ENCODE measurements around the gene CNPY3.
A peak's percentile ranks its signal among the peaks of the same experiment; 100 is the strongest.
"Not testable (repeated sequence)": the region's sequence is repeated elsewhere in the genome, so short reads cannot be mapped to it uniquely, and the experiment has no call there.

The CNPY3 gene

DNA sequence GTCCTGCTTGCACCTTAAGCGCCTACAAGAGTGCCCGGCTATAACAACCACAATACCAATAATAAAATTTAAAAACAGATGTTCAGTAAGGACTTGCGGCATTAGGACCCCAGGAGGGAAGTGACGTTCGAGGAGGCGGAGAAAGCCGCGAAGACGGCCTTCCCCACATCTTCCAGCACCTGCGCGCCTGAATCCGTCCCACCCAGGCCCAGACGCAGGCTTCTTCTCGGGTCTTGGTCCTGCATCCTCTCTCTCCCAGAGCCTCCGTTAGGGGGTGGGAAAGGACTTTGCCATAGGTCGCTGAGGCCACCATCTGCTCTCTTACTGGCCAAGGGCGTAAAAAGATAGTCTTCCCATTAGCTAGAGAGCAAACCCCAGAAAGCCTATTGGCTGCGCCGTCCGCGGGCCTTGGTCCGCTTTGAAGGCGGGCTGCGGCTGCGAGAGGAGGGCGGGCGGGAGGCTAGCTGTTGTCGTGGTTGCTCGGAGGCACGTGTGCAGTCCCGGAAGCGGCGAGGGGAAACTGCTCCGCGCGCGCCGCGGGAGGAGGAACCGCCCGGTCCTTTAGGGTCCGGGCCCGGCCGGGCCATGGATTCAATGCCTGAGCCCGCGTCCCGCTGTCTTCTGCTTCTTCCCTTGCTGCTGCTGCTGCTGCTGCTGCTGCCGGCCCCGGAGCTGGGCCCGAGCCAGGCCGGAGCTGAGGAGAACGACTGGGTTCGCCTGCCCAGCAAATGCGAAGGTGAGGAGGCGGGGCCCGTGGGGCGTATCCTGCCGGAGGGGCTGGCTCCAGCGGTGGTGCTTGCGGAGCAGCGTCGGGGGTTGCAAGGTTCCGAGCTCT, at the start of gene CNPY3:
Gene CNPY3 (plus strand): TSS at position 495 of the 835 bp plus-strand sequence. CDS start 91 bp downstream, at position 586.
- peak; percentile 91 to 93 for DNase-seq

DNA sequence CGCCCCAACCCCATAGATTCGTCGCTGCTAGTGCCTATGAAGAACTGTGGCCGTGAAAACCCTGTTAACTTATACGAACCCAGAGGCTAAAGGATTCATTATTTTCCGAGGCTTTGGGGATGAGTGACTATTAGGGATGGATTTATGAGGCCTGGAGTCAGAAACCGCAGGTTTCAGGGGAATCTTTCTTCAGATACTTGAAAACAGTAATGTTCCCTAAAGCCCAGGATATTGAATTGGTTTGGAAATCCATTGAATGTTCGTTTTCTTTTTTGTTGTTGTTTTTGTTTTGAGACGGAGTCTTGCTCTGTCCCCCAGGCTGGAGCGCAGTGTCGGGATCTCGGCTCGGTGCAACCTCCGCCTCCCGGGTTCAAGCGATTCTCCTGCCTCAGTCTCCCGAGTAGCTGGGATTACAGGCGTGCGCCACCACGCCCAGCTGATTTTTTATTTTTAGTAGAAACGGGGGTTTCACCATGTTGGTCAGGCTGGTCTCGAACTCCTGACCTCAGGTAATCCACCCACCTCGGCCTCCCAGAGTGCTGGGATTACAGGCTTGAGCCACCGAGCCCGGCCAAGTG, 49.0 kb upstream of the CNPY3 start:
- DNase-seq: not testable (repeated sequence)

DNA sequence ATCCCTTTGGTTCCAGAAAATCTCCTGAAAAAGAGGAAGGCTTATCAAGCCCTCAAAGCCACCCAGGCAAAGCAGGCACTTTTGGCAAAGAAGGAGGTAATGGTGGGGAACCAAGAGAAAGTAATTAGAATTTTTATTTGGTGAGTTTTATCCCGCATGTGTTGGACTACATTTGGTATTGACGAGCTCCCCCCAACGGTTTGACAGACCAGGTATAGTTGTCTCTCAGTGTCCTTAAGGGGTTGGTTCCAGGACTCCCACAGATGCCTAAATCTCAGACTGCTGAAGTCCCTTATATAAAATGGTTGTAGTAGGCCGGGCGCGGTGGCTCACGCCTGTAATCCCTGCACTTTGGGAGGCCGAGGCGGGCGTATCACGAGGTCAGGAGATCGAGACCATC, 48.4 kb upstream of the CNPY3 start:
- not testable (repeated sequence) for DNase-seq

DNA sequence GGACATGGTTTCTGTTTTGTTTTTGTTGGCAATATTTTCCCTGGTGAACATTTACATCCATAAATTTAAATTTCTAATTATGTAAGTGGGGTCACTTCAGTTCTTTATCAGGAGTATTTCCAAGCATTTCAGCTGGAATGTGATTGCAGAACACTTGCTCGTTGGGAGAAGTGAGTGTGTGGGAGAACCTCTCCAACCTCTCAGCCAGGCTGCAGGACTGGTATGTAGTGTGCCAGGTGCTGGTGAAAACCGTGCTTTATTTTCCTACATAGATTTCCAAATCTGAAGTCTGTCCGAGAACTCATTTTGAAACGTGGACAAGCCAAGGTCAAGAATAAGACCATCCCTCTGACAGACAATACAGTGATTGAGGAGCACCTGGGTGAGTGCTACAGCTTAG, 43.6 kb upstream of the CNPY3 start:
- DNase-seq: no peak

DNA sequence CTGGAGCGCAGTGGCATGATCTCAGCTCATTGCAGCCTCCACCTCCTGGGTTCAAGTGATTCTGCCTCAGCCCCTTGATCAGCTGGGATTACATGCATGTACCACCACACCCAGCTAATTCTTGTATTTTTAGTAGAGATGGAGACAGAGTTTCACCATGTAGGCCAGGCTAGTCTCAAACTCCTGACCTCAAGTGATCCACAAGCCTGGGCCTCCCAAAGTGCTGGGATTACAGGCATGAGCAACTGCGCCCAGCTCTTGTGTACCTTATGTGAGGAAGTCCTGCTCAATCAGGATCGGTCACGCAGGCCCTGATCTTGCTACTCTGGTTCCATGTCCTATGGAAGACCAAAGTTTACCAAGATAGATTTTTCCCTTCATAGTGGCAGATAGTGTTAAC, 41.1 kb upstream of the CNPY3 start:
- not testable (repeated sequence) for DNase-seq

DNA sequence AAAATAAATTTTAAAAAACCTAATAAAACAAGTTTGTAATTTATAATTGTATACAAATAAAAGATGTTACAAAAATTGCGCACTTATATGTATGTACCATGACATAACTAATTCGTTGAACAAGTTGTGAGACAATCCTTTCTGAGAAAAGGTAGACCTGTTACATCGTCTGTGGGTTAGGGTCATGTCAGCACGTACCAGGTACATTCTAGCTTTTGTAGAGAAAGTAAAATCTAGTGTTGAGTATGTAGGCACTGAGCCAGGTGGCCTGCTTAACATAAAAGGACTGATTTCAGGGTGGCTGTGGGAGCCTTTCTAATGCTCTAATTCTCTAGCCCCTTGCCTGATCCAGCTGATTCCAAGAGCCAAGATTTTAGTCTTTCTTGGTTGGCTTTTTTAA, 39.5 kb upstream of the CNPY3 start:
- DNase-seq: no peak

DNA sequence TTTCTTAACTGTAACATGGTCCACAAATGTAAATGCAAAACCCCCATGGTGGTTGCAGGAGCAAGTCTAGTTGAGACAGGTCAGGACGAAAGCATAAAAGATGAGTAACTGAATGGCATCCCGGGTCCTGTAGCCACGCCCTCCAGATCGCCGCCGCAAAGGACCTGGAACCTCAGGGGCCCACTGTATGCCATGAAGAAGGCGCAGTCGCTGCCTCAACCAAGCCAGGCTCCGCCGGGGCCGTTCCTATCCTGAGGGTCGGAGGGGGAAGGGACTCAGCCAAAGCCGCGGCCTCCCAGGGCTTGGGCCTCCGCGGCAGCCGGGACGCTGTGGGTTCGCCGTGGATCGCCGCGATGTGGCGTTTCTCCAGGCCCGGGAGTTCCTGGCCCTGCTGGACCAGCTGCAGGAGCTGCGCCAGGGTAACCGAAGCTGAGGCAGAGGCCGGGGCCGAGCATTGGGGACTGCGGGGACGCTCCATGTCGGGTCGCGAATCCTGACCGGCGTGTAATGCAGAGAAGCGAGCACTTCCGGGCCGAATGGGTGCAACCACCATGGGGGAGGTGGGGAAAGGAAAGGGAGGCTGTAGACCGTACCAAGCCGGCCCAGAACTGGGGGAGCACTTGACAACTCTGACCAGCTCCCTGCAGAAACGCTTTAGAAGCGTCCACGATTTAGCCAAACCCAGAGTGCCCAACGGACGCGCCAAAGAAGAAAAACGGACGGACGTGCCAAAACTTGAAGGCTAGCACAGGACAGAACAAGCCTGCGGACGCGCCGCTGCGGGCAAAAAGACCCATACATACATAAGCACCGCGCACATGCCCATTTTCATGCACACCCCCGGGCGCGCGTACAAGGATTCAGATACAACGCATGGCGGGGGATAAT, 38.7 kb upstream of the CNPY3 start:
- peak; percentile 90 to 94 for DNase-seq

DNA sequence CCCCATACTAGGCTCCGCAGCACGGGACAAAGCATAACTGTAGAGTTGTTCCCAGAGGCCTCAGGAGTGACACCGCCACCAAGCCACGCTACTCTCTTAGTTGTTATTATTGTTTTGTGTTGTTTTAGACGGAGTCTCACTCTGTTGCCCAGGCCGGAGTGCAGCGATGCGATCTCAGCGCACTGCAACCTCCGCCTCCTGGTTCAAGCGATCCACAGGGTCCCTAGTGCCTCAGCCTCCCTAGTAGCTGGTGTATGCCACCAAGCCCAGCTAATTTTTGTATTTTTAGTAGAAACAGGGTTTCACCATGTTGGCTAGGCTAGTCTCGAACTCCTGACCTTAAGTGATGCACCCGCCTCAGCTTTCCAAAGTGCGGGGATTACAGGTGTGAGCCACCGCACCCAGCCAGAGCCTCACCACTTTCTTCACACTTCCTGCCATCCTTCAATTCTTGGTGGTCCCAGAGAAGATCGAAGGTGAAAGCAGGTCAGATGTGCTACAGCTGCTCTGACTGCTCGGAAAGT, 38.0 kb upstream of the CNPY3 start:
- DNase-seq: no peak

DNA sequence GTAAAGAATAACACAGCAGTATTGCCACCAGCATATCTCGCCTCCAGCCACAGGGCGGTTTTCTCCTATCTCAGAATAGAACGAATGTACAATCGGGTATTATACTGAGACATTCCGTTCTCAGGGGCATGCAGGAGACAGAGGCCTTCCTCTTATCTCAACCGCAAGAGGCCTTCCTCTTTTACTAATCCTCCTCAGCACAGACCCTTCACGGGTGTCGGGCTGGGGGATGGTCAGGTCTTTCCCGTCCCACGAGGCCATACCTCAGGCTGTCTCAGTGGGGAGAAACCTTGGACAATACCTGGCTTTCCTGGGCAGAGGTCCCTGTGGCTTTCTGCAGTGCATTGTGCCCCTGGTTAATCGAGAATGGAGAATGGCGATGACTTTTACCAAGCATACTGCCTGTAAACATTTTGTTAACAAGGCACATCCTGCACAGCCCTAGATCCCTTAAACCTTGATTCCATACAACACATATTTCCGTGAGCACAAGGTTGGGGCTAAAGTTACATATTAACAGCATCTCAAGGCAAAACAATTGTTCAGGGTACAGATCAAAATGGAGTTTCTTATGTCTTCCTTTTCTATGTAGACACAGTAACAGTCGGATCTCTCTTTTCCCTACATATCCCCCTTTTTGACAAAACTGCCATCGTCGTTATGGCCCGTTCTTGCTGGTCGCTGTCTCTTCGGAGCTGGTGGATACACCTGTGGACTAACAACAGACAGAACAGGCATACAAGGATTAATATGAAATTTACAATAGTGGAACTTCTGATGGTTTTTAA, 35.0 kb upstream of the CNPY3 start:
- DNase-seq: not testable (repeated sequence)

DNA sequence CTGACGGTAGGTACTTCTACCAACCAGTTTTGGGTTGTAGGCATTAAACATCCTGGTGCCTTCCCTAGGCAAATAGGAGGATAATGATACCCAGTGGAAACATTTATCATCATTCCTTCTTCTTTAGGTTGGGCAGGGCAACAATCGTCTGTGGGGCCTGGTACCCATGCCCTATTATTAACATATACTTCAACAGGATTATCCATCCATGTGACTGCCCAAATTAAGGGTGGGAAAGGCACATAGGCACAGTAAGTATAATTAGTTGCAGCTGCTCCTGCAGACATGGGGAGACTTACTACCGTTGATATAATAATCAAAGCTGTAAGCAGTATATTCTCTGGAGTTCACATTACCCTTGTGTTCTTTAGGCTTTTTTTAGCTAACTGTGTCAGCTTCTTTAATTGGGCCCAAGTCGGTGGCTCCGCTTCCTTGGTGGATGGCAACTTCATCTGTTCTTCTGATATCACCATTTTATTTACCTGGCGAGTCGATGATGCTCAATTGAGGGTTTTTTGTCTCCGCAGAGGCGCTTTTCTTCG, 33.0 kb upstream of the CNPY3 start:
- no peak for DNase-seq

DNA sequence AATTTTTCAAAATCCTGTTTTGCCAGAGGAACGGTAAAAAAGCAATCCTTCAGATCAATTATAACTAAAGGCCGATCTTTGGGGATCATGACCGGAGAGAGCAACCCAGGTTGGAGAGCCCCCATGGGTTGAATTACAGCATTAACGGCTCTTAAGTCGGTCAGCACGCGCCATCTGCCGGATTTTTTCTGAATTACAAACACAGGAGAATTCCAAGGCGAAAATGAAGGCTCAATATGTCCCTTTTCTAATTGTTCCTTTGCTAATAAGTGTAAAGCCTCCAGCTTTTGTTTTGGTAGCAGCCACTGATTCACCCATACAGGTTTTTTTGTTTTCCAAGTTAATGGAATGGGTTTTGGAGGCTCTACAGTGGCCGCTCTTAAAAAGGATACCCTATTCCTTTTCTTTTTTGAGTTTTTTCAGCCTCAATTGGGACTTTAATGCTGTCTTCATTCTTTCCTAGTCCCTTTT, 30.4 kb upstream of the CNPY3 start:
- DNase-seq: peak; percentile 52 to 96

DNA sequence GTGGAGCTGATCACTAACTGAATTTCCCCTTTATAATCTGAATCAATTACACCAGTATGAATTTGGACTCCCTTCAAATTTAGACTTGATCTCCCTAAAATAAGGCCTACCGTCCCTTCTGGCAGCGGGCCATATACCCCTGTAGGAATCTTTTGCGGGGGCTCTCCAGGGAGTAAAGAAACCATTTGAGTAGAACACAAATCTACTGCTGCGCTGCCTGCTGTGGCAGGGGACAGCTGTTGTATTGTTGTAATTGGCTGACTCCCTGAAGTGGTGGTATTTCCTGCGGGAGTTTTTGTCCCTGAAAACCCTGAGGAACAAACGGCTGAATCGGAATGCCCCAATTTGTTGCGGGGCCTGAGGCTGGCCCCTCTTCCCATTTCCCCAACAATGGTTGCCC, 29.4 kb upstream of the CNPY3 start:
- no peak for DNase-seq

DNA sequence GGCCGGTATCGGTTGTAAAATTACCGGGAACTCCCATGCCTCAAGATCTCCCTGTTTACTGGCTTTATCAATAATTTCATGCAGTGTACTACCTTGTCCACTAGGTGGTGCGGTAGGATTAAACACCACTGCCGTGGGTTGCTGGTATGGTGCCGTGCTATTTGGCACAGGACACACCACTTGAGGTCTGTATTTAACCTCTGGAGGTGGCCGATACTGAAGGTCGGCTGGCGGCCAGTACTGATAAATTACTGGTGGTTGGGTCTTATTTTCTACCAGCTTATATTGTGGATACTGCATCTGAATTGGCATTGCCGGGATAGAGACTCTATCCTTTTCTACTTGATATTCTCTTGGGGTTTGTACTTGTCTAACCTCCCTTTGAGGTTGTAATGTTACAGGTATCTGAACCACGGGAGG, 27.7 kb upstream of the CNPY3 start:
- DNase-seq: peak; percentile 77 to 95

DNA sequence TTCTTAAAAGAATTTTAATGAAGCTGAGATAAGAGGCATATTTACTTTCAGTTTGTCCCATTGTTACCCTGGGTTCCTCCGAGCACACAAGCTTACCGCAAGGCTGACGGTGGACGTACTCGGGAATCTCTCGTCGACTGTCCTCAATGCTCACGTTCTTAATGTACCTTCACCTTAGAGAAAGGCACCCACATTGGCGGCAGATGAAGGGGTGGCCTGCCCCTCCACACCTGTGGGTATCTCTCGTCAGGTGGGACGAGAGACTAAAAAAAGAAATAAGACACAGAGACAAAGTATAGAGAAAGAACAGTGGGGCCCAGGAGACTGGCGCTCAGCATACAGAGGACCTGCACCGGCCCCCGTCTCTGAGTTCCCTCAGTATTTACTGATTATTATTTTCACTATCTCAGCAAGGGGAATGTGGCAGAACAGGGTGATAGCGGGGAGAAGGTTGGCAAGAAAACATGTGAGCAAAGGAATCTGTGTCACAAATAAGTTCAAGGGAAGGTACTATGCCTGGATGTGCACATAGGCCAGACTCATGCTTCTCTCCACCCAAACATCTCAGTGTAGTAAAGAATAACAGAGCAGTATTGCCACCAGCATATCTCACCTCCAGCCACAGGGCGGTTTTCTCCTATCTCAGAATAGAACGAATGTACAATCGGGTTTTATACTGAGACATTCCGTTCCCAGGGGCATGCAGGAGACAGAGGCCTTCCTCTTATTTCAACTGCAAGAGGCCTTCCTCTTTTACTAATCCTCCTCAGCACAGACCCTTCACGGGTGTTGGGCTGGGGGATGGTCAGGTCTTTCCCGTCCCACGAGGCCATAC, 26.6 kb upstream of the CNPY3 start:
- not testable (repeated sequence) for DNase-seq

DNA sequence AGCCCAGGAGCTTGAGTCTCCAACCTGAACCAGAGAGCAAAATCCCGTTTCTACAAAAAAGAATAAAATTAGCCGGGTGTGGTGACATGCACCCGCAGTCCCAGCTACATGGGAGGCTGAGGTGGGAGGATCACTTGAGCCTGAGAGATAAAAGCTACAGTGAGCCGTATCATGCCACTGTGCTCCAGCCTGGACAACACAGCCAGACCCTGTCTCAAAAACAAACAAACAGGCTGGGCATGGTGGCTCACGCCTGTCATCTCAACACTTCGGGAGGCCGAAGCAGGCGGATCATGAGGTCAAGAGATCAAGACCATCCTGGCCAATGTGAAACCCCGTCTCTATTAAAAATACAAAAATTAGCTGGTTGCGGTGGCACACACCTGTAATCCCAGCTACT, 24.8 kb upstream of the CNPY3 start:
- no peak for DNase-seq

DNA sequence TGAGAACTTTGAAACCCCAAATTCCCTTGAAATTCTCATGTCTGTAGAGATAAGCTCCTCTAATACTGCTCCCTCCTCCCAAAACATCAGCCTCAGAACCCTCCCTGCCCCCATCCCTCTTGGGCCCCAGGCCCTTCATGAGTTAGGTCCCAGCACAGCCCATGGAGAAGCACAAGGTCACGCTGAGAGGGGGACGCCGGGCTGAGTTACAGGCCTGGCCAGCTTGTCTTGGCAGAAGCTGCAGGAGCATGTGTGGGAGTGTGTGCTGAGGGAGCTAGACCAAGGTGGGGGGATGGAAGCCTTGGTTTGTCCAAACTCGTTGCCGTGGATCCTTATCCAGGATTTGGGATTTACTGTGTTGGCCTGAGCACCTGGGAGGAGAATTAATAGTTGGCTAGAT, 21.9 kb upstream of the CNPY3 start:
- no peak for DNase-seq

DNA sequence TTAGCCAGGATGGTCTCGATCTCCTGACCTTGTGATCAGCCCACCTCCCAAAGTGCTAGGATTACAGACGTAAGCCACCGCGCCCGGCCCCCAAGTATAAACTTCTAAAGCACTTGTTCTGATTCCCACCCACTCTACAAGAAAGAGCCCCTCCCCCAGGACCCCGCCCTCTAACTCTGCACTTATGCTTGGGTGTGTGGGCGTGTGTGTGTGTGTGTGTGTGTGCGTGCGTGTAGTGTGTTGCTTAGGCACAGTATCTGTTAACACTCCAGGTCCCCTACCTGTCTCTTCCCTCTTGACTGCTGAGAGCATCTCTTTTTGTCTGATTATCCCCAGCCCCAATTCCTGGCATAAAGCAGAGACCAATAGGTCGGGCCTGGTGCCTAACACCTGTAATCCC, 19.4 kb upstream of the CNPY3 start:
- DNase-seq: no peak

DNA sequence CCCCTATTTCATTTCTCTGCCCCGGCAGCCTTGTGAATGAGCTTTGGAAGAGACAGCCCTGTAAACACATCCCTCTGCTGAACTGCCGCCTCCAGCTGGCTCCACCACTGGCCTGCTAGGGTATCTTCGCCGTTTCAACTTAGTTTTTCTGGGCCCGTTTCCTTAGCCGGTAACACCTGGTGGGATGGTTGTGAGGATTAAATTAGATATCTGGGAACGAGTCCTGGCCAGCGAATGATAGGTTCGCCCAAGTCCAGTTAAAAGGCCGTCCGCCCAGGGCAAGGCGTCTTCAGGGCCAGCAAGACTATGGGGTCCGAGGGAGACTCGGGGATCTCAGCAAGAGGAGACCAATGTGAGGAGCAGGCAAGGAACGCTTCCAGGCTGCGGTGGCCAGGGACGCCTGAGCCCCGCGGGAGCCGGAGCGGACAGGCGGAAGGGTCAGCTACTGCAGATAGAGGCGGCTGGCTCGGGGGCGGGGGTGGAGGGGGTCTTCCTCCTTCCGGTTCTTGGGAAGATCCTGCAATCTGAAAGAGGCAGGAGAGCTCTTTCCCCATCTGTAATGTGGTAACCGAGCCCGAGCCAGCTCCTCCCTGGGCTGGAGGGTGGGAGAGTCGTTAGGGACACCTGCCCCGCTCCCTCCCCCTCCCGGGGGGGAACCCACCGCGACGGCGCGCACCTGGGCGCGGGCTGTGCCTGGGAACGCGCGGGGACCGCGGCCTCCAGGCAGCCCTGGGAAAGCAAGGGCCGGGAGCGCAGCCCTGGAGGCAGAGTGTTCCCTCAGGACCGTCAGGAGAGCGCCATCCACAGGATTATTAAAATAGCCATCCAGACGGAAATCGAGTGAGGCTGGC, 17.9 kb upstream of the CNPY3 start:
- no peak for DNase-seq

DNA sequence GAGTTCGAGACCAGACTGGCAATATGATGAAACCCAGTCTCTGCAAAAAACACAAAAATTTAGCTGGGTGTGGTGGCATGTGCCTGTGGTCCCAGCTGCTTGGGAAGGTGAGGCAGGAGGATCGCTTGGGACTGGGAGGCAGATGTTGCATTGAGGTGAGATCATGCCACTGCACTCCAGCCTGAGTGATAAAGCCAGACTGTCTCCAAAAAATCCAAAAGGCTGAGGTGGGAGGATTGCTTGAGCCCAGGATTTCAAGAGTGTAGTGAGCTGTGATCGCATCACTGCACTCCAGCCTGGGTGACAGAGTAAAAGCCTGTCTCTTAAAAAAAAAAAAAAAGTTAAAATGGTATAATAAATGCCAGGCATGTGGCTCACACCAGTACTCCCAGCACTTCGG, 14.7 kb upstream of the CNPY3 start:
- DNase-seq: no peak

DNA sequence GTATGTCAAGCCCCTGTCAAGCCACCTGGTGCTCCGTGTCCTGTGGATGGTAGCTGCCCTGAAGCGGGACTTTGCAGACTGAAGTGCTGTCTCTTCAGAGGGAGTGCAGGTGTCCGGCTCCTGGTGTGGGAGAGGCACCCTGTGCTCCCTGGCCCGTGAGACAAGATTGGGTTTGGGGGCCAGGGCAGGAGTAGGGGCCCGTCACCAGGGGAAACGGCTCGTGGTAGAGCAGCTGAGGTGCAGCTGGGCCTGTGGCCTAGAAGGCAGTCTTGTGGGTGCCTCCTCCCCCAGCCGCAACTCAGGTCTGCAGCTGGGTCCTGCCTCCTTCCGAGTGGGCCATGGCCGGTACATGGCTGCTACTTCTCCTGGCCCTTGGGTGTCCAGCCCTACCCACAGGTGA, 13.5 kb upstream of the CNPY3 start, which contains the start of gene PTCRA:
Gene PTCRA (plus strand): TSS at position 322 of the 400 bp plus-strand sequence. CDS start 17 bp downstream, at position 339.
- no peak for DNase-seq

All from inflammatory macrophage treated with lipopolysaccharide for 1 hour (primary cell).